Left ventricle myocardium inferior (tissue), 1 donor: Measurements from ENCODE around the gene UHRF1. TPM values are rescaled to one million over a fixed set of nuclear protein-coding genes. Genes with fewer than 3 reads are reported as not detected.

Experiments
- DNase-seq: peaks from one replicate; pipeline ENCODE4 v3.0.0-alpha.2; 2020
- H3K27ac ChIP-seq: fragments of 200-600 bp; replicated peaks from 2 replicates; pipeline ENCODE4 v1.8.0; 2021
- H3K27me3 ChIP-seq: fragments of 200-600 bp; 2 replicates; pipeline ENCODE4 v1.8.0; 2021; ENCODE audit warnings: low read depth
- H3K36me3 ChIP-seq: fragments of 200-600 bp; 2 replicates; pipeline ENCODE4 v1.8.0; 2021
- H3K4me1 ChIP-seq: fragments of 200-600 bp; 2 replicates; pipeline ENCODE4 v1.8.0; 2021
- H3K4me3 ChIP-seq: fragments of 200-600 bp; 2 replicates; pipeline ENCODE4 v1.8.0; 2021; ENCODE audit warnings: mild to moderate bottlenecking, moderate library complexity
- H3K9me3 ChIP-seq: fragments of 200-600 bp; replicated peaks from 2 replicates; pipeline ENCODE4 v1.8.0; 2021
- CTCF ChIP-seq: fragments of 200-600 bp; IDR thresholded peaks from 2 replicates; pipeline ENCODE4 v1.8.0; 2021; ENCODE audit warnings: antibody characterized with exemption, mild to moderate bottlenecking, borderline replicate concordance
- intact Hi-C: fragments of 100-400 bp; cut with micrococcal nuclease; formaldehyde crosslinking; loops from one replicate; pipeline ENCODE4 v1.11.0; 2022
- total RNA-seq: library from RNA; stranded (reverse); fragmentation: NEBNext Ultra II Directional; extraction: Animal tissue kit (Norgen Biotek cat#: 25700); gene quantifications from one replicate; pipeline ENCODE4 v1.2.1, GENCODE V29; 2021
- donor health status: DM: no; HTN: yes; CAD: no; lungs with severe emphysema.

Gene UHRF1
- total RNA-seq, 1 donor from 2014 or later = 1.3 TPM

DNA sequence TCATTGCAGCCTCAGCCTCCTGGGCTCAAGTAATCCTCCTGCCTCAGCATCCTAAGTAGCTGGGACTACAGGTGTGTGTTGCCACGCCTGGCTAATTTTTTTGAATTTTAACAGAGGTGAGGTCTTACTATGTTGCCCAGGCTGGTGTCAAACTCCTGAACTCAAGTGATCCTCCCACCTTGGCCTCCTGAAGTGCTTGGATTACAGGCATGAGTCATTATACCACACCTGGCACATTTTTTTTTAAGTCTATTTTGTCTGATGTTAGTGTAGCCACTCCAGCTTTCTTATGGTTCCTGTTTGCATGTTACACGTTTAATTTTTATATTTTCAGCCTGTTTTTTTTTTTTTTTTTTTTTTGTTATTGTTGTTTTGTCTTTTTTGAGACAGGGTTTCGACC is 84.4 kb downstream of the UHRF1 start:
- Histone ChIP-seq H3K36me3 (peaks cover 19% of the 10 kb centered on the region), H3K4me3 (no peak overlapping the region), H3K27me3 (no peaks in the 10 kb centered on the region), H3K27ac (no peak overlapping the region), H3K9me3 (no peaks in the 10 kb centered on the region), H3K4me1 (peaks cover 36% of the 10 kb centered on the region)
- intact Hi-C loops = no loop called here
- TF ChIP-seq CTCF = no peak
- no peak for DNase-seq

GRCh38 chr19:4996701-4997100 is 87.4 kb downstream of the UHRF1 start:
- no peak for TF ChIP-seq CTCF
- peaks cover 19% of the 10 kb centered on the region for H3K36me3 ChIP-seq
- H3K27me3 ChIP-seq = no peaks in the 10 kb centered on the region
- H3K27ac ChIP-seq = no peak overlapping the region
- DNase-seq = no peak
- intact Hi-C loops = no loop called here
- peaks cover 10% of the 10 kb centered on the region for H3K4me1 ChIP-seq
- H3K4me3 ChIP-seq = no peak overlapping the region
- no peaks in the 10 kb centered on the region for H3K9me3 ChIP-seq

GRCh38 chr19:4997297-4997696 is 88.0 kb downstream of the UHRF1 start:
- H3K27me3 ChIP-seq = no peaks in the 10 kb centered on the region
- intact Hi-C loops = no loop called here
- no peak overlapping the region for H3K4me3 ChIP-seq
- H3K36me3 ChIP-seq = peaks cover 19% of the 10 kb centered on the region
- H3K4me1 ChIP-seq = peaks cover 8% of the 10 kb centered on the region
- no peak for TF ChIP-seq CTCF
- H3K27ac ChIP-seq = no peak overlapping the region
- no peaks in the 10 kb centered on the region for H3K9me3 ChIP-seq
- no peak for DNase-seq

DNA sequence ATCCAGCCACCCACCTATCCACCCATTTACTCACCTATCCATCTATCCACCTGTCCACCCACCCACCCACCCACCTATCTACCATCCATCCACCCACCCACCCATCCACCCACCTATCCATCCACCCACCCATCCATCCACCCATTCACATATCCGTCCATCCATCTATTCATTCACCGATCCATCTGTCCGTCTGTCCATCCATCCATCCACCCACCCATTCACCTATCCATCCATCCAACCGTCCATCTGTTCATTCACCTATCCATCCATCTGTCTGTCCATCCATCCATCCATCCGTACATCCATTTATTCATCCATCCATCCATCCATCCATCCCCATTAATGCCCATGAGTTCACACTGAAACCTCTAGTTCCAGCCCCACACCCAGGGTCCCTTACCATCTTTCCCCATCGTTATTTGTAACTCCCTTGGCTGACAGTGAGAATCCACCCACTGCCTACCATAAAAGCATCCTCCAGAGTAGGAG is 90.9 kb downstream of the UHRF1 start:
- no peak overlapping the region for H3K4me3 ChIP-seq
- no peaks in the 10 kb centered on the region for H3K27me3 ChIP-seq
- intact Hi-C loops = no loop called here
- peaks cover 5% of the 10 kb centered on the region for H3K4me1 ChIP-seq
- H3K27ac ChIP-seq = no peak overlapping the region
- DNase-seq = no peak
- no peaks in the 10 kb centered on the region for H3K9me3 ChIP-seq
- peaks cover 19% of the 10 kb centered on the region for H3K36me3 ChIP-seq
- TF ChIP-seq CTCF = no peak

- Histone ChIP-seq H3K27me3 (no peaks in the 10 kb centered on the region), H3K9me3 (no peaks in the 10 kb centered on the region), H3K4me1 (peaks cover 19% of the 10 kb centered on the region), H3K4me3 (no peak overlapping the region), H3K36me3 (peaks cover 13% of the 10 kb centered on the region), H3K27ac (no peak overlapping the region)
- intact Hi-C loops = no loop called here
- no peak for DNase-seq
- peak; percentile 73 for TF ChIP-seq CTCF
These were observed 92.3 kb downstream of the UHRF1 start for GRCh38 chr19:5001615-5002014.

DNA sequence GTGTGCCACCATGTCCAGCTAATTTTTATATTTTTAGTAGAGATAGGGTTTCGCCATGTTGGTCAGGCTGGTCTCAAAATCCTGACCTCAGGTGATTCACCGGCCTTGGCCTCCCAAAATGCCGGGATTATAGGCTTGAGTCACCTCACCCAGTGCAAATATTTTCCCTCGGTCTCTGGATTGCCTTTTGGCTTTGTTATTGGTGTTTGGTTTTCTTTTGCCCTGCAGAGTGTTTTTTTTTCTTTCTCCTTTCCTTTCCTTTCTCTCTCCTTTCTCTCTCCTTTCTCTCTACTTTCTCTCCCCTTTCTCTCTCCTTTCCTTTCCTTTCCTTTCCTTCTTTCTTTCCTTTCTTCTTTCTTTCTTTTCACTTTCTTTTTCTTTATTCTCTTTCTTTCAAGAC is 92.8 kb downstream of the UHRF1 start:
- H3K27ac ChIP-seq = no peak overlapping the region
- no peaks in the 10 kb centered on the region for H3K9me3 ChIP-seq
- no peak for TF ChIP-seq CTCF
- no peaks in the 10 kb centered on the region for H3K27me3 ChIP-seq
- H3K4me3 ChIP-seq = no peak overlapping the region
- DNase-seq = no peak
- peaks cover 24% of the 10 kb centered on the region for H3K4me1 ChIP-seq
- H3K36me3 ChIP-seq = peaks cover 11% of the 10 kb centered on the region
- intact Hi-C loops = no loop called here
